Trophoblast cell (in vitro differentiated cells and primary cell): ENCODE data around the gene CHRDL1.
"Not testable (repeated sequence)": the region's sequence is repeated elsewhere in the genome, so short reads cannot be mapped to it uniquely, and the experiment has no call there.

Experiments used
- DNase-seq, 2 donors: peaks; one replicate each; pipeline ENCODE4 v3.0.0-alpha.2; 2016
- H2AFZ ChIP-seq: 2 replicates; pipeline ENCODE4 v1.6.1; 2013; ENCODE audit warnings: low read length, moderate library complexity, mild to moderate bottlenecking; ENCODE audit not compliant: insufficient read depth, poor library complexity
- H2AK5ac ChIP-seq: 2 replicates; pipeline ENCODE4 v1.6.1; 2013; ENCODE audit warnings: mild to moderate bottlenecking, low read length
- H2BK120ac ChIP-seq: 2 replicates; pipeline ENCODE4 v1.6.1; 2013; ENCODE audit warnings: low read length, mild to moderate bottlenecking, moderate library complexity; ENCODE audit not compliant: insufficient read depth, poor library complexity
- H2BK12ac ChIP-seq: 2 replicates; pipeline ENCODE4 v1.6.1; 2013; ENCODE audit warnings: mild to moderate bottlenecking, low read length, moderate library complexity
- H2BK5ac ChIP-seq: 2 replicates; pipeline ENCODE4 v1.6.1; 2013; ENCODE audit warnings: low read length, low read depth, moderate library complexity, mild to moderate bottlenecking; ENCODE audit not compliant: poor library complexity
- H3K14ac ChIP-seq: 2 replicates; pipeline ENCODE4 v1.6.1; 2013; ENCODE audit warnings: mild to moderate bottlenecking, low read length
- H3K18ac ChIP-seq: 2 replicates; pipeline ENCODE4 v1.6.1; 2013; ENCODE audit warnings: mild to moderate bottlenecking, low read length
- H3K23ac ChIP-seq: 2 replicates; pipeline ENCODE4 v1.6.1; 2013; ENCODE audit warnings: low read length
- H3K27ac ChIP-seq: 2 replicates; pipeline ENCODE4 v1.5.1; 2013; ENCODE audit warnings: low read depth, mild to moderate bottlenecking, inconsistent platforms, low read length, moderate library complexity
- H3K27me3 ChIP-seq: 2 replicates; pipeline ENCODE4 v1.6.1; 2013; ENCODE audit warnings: inconsistent platforms, mild to moderate bottlenecking, low read length, moderate library complexity; ENCODE audit not compliant: insufficient read depth
- H3K36me3 ChIP-seq, 2 experiments: 1 replicate in 1 of 2; 2 replicates in 1 of 2; pipeline ENCODE4 v1.6.1; 2013; ENCODE audit warnings: low read length in 2 of 2, mild to moderate bottlenecking in 2 of 2, moderate library complexity in 1 of 2; ENCODE audit not compliant: insufficient read depth in 2 of 2, control insufficient read depth in 1 of 2
- H3K4ac ChIP-seq: 2 replicates; pipeline ENCODE4 v1.6.1; 2013; ENCODE audit warnings: low read depth, mild to moderate bottlenecking, low read length, moderate library complexity
- H3K4me1 ChIP-seq, 2 experiments: 1 replicate in 1 of 2; 2 replicates in 1 of 2; pipeline ENCODE4 v1.6.1; 2013; ENCODE audit warnings: low read length in 2 of 2, mild to moderate bottlenecking in 2 of 2, moderate library complexity in 1 of 2; ENCODE audit not compliant: insufficient read depth in 2 of 2, control insufficient read depth in 1 of 2
- H3K4me2 ChIP-seq: 2 replicates; pipeline ENCODE4 v1.6.1; 2013; ENCODE audit warnings: inconsistent platforms, mild to moderate bottlenecking, low read length, moderate library complexity
- H3K4me3 ChIP-seq: 2 replicates; pipeline ENCODE4 v1.5.1; 2013; ENCODE audit warnings: mild to moderate bottlenecking, low read depth, low read length, inconsistent platforms
- H3K79me1 ChIP-seq: one replicate; pipeline ENCODE4 v1.6.1; 2013; ENCODE audit warnings: low read length
- H3K79me2 ChIP-seq: 2 replicates; pipeline ENCODE4 v1.6.1; 2013; ENCODE audit warnings: low read length, mild to moderate bottlenecking; ENCODE audit not compliant: control insufficient read depth, insufficient read depth, poor library complexity
- H3K9ac ChIP-seq: 2 replicates; pipeline ENCODE4 v1.6.1; 2013; ENCODE audit warnings: mild to moderate bottlenecking, low read length
- H3K9me3 ChIP-seq: 2 replicates; pipeline ENCODE4 v1.6.1; 2013; ENCODE audit warnings: low read depth, mild to moderate bottlenecking, control low read depth, inconsistent platforms, low read length; ENCODE audit not compliant: insufficient read depth
- H4K12ac ChIP-seq: 2 replicates; pipeline ENCODE4 v1.6.1; 2013; ENCODE audit warnings: low read depth, mild to moderate bottlenecking, low read length, moderate library complexity
- H4K8ac ChIP-seq: 2 replicates; pipeline ENCODE4 v1.6.1; 2013; ENCODE audit warnings: low read depth, mild to moderate bottlenecking, low read length, moderate library complexity
- H4K91ac ChIP-seq: one replicate; pipeline ENCODE4 v1.6.1; 2013; ENCODE audit warnings: low read depth, mild to moderate bottlenecking, low read length, moderate library complexity
- WGBS: extraction: QIAGEN DNeasy Blood & Tissue Kit; methylation state at CpG from one replicate; pipeline ENCODE4 v1.1.7; 2013; ENCODE audit warnings: missing lambda C conversion rate; ENCODE audit not compliant: insufficient read length, insufficient coverage; ENCODE audit errors: extremely low coverage; 5-methylcytosine and 5-hydroxymethylcytosine counted together

Gene CHRDL1

GRCh38 chrX:110654280-110654679, 141.3 kb downstream of the CHRDL1 start:
- not testable (repeated sequence) for H3K9ac ChIP-seq, H3K79me2 ChIP-seq, H3K4me1 ChIP-seq, H3K27me3 ChIP-seq, H4K8ac ChIP-seq, H2AK5ac ChIP-seq, H3K23ac ChIP-seq, H3K14ac ChIP-seq, H2BK5ac ChIP-seq, H3K9me3 ChIP-seq, DNase-seq, H3K4me3 ChIP-seq, H3K36me3 ChIP-seq, H2AFZ ChIP-seq, H3K79me1 ChIP-seq, H3K4me2 ChIP-seq, H3K4ac ChIP-seq, H3K27ac ChIP-seq, H4K91ac ChIP-seq, H2BK120ac ChIP-seq, H3K18ac ChIP-seq, H4K12ac ChIP-seq, H2BK12ac ChIP-seq

GRCh38 chrX:110646386-110646785, 149.2 kb downstream of the CHRDL1 start:
- Histone ChIP-seq H2BK5ac (no peak overlapping the region), H3K14ac (no peak overlapping the region), H3K27me3 (no peaks in the 10 kb centered on the region), H3K27ac (no peak overlapping the region), H4K8ac (no peak overlapping the region), H3K9me3 (no peaks in the 10 kb centered on the region), H2AFZ (no peak overlapping the region), H3K9ac (no peak overlapping the region), H3K4ac (no peak overlapping the region), H3K23ac (no peak overlapping the region), H3K4me1 (no peaks in the 10 kb centered on the region), H3K79me1 (no peaks in the 10 kb centered on the region), H4K91ac (no peak overlapping the region), H3K79me2 (no peaks in the 10 kb centered on the region), H4K12ac (no peak overlapping the region), H3K4me3 (no peak overlapping the region), H2BK12ac (no peak overlapping the region), H2AK5ac (no peak overlapping the region), H3K18ac (no peak overlapping the region), H2BK120ac (no peak overlapping the region), H3K4me2 (no peak overlapping the region), H3K36me3 (no peaks in the 10 kb centered on the region)
- WGBS: no CpG with 5 or more reads among the region's 1 CpG
- DNase-seq: no peak
